SK-N-SH (cell line): ENCODE results near the gene ATP4A. TPM values are rescaled to one million over a fixed set of nuclear protein-coding genes. Genes with fewer than 3 reads are reported as not detected.

Experiments
- CTCF ChIA-PET: fragments of 300-600, 350-600 bp; formaldehyde crosslinking; extraction: SDS; loops from one replicate; lab custom pipeline; 2021; lab: Yijun Ruan, JAX
- POLR2A ChIA-PET: fragments of 350-600 bp; sonication (Branson Sonifier 250); formaldehyde crosslinking; extraction: SDS; loops from one replicate; lab custom pipeline; 2020; ENCODE audit warnings: antibody characterized with exemption, inconsistent platforms; lab: Yijun Ruan, JAX
- DNase-seq: peaks from one replicate; pipeline ENCODE4 v3.0.0; 2012
- H2AFZ ChIP-seq: fragments of 200-600 bp; sonication (generic); 2 replicates; pipeline ENCODE4 v1.8.1; 2016; ENCODE audit warnings: antibody characterized with exemption, mild to moderate bottlenecking, low read depth
- H3F3A ChIP-seq: fragments of 200-600 bp; sonication (generic); replicated peaks from 2 replicates; pipeline ENCODE3; 2016; ENCODE audit warnings: antibody characterized with exemption, mild to moderate bottlenecking; ENCODE audit not compliant: insufficient read depth
- H3K27ac ChIP-seq, 2 experiments: fragments of 200-500 bp in 1 of 2; fragments of 200-600 bp in 1 of 2; sonication (Bioruptor generic) in 1 of 2; sonication (generic), shearing (Covaris generic) in 1 of 2; 2 replicates each; pipeline versions ENCODE4 v1.5.1 to v1.6.1; 2014 to 2016; ENCODE audit warnings: low read depth in 2 of 2, inconsistent platforms in 1 of 2, low read length in 1 of 2, mild to moderate bottlenecking in 1 of 2, mixed read lengths in 1 of 2
- H3K27me3 ChIP-seq: fragments of 200-600 bp; sonication (generic), shearing (Covaris generic); 2 replicates; pipeline ENCODE4 v1.6.1; 2016; ENCODE audit warnings: mixed run types; ENCODE audit not compliant: insufficient read depth
- H3K36me3 ChIP-seq, 2 experiments: fragments of 200-500 bp in 1 of 2; fragments of 200-600 bp in 1 of 2; sonication (Bioruptor generic) in 1 of 2; sonication (generic) in 1 of 2; replicated peaks in 1 of 2; 2 replicates each; pipeline versions ENCODE3 to v1.5.1; 2014 to 2016; ENCODE audit warnings: low read length in 1 of 2, mild to moderate bottlenecking in 1 of 2; ENCODE audit not compliant: insufficient read depth in 2 of 2, control insufficient read depth in 1 of 2
- H3K4me1 ChIP-seq, 2 experiments: fragments of 200-500 bp in 1 of 2; fragments of 200-600 bp in 1 of 2; sonication (Bioruptor generic) in 1 of 2; sonication (generic), shearing (Covaris generic) in 1 of 2; 2 replicates each; pipeline versions ENCODE4 v1.5.1 to v1.6.1; 2014 to 2016; ENCODE audit warnings: low read depth in 1 of 2, low read length in 1 of 2, mixed run types in 1 of 2; ENCODE audit not compliant: insufficient read depth in 2 of 2, control insufficient read depth in 1 of 2
- H3K4me2 ChIP-seq: fragments of 200-600 bp; sonication (generic), shearing (Covaris generic); 2 replicates; pipeline ENCODE4 v1.6.1; 2017; ENCODE audit warnings: mixed run types
- H3K4me3 ChIP-seq, 2 experiments: fragments of 200-500 bp in 1 of 2; fragments of 200-600 bp in 1 of 2; sonication (Bioruptor generic) in 1 of 2; sonication (generic), shearing (Covaris generic) in 1 of 2; 2 replicates each; pipeline versions ENCODE4 v1.5.1 to v1.8.1; 2014 to 2016; ENCODE audit warnings: low read depth in 2 of 2, inconsistent platforms in 1 of 2, low read length in 1 of 2, mild to moderate bottlenecking in 1 of 2, mixed read lengths in 1 of 2, moderate library complexity in 1 of 2
- H3K79me2 ChIP-seq: fragments of 200-600 bp; sonication (generic); 2 replicates; pipeline ENCODE4 v1.8.1; 2017; ENCODE audit warnings: mild to moderate bottlenecking; ENCODE audit not compliant: insufficient read depth
- H3K9ac ChIP-seq: fragments of 200-600 bp; sonication (generic); 2 replicates; pipeline ENCODE4 v1.6.1; 2017; ENCODE audit warnings: mixed run types
- H3K9me2 ChIP-seq: fragments of 200-600 bp; sonication (generic); 2 replicates; pipeline ENCODE4 v1.6.1; 2017; ENCODE audit warnings: mixed run types
- H3K9me3 ChIP-seq: fragments of 200-600 bp; sonication (generic); 2 replicates; pipeline ENCODE4 v1.6.1; 2017; ENCODE audit warnings: mixed run types, mild to moderate bottlenecking, moderate library complexity
- H4K20me1 ChIP-seq: fragments of 200-600 bp; sonication (generic); 2 replicates; pipeline ENCODE4 v1.6.1; 2017; ENCODE audit warnings: mild to moderate bottlenecking, mixed run types; ENCODE audit not compliant: insufficient read depth
- CHD2 ChIP-seq: fragments of 150-350 bp; IDR thresholded peaks from 2 replicates; pipeline ENCODE4 v1.6.1; 2018; ENCODE audit warnings: low read length; ENCODE audit not compliant: partially characterized antibody
- ELF1 ChIP-seq: IDR thresholded peaks from 2 replicates; pipeline ENCODE4 v1.4.0; 2012
- EP300 ChIP-seq, 2 experiments: IDR thresholded peaks; 2 replicates each; pipeline versions ENCODE4 v1.4.0 to v1.6.1; 2012; ENCODE audit warnings: borderline replicate concordance in 1 of 2, low read depth in 1 of 2, low read length in 1 of 2
- EZH2phosphoT487 ChIP-seq: fragments of 200-600 bp; sonication (generic); IDR thresholded peaks from 2 replicates; pipeline ENCODE4 v1.6.1; 2017; ENCODE audit warnings: low read depth, mixed run types, mild to moderate bottlenecking, antibody characterized with exemption, moderate library complexity, borderline replicate concordance
- FOSL2 ChIP-seq: IDR thresholded peaks from 2 replicates; pipeline ENCODE4 v1.4.0; 2012; ENCODE audit warnings: low read depth, mild to moderate bottlenecking, moderate library complexity, borderline replicate concordance
- GATA2 ChIP-seq: sonication (generic); formaldehyde crosslinking; IDR thresholded peaks from 2 replicates; pipeline ENCODE4 v1.5.0; 2020; ENCODE audit warnings: mild to moderate bottlenecking, missing genetic modification reagents
- NFIC ChIP-seq: IDR thresholded peaks from 2 replicates; pipeline ENCODE4 v1.4.0; 2012; ENCODE audit warnings: borderline replicate concordance
- RXRA ChIP-seq: IDR thresholded peaks from 2 replicates; pipeline ENCODE4 v1.4.0; 2012; ENCODE audit warnings: low read depth, mild to moderate bottlenecking, borderline replicate concordance
- SIN3A ChIP-seq: IDR thresholded peaks from 2 replicates; pipeline ENCODE4 v1.6.1; 2012; ENCODE audit warnings: low read depth, mild to moderate bottlenecking, low read length, moderate library complexity, borderline replicate concordance
- SMC3 ChIP-seq: IDR thresholded peaks from 2 replicates; pipeline ENCODE4 v1.6.1; 2012; ENCODE audit warnings: low read depth, low read length, improper control_type of control experiment
- TAF1 ChIP-seq: IDR thresholded peaks from 2 replicates; pipeline ENCODE4 v1.6.1; 2012; ENCODE audit warnings: low read depth, mild to moderate bottlenecking, low read length, moderate library complexity, borderline replicate concordance
- TCF12 ChIP-seq: IDR thresholded peaks from 2 replicates; pipeline ENCODE4 v1.4.0; 2012
- WGBS: methylation state at CpG from one replicate; pipeline ENCODE4 v1.1.6; 2017; ENCODE audit warnings: low lambda C conversion rate; 5-methylcytosine and 5-hydroxymethylcytosine counted together
- polyA plus RNA-seq, 3 experiments: library from polyadenylated mRNA; depleted of rRNA; stranded (reverse); fragments of >200 nt; gene quantifications; 2 replicates each; pipeline ENCODE4 v1.2.3, GENCODE V29; 2012
- TF ChIP-seq, protein P1 (sequence below): IDR thresholded peaks from 2 replicates; pipeline ENCODE4 v1.4.0; 2012; ENCODE audit warnings: low read depth, borderline replicate concordance
- TF ChIP-seq, protein P2 (sequence below): IDR thresholded peaks from 2 replicates; pipeline ENCODE4; 2012
- TF ChIP-seq, protein P3 (sequence below): IDR thresholded peaks from 2 replicates; pipeline ENCODE4 v1.4.0; 2012; ENCODE audit warnings: low read depth
- TF ChIP-seq, protein P4 (sequence below): fragments of 200-600 bp; sonication (generic); IDR thresholded peaks from 2 replicates; pipeline ENCODE4 v1.6.1; 2017; ENCODE audit warnings: antibody characterized with exemption, mild to moderate bottlenecking, moderate library complexity

The ATP4A gene
- polyA plus RNA-seq, 1 of the 3 experiments (the other 2 are of a cell fraction), result not detected

DNA sequence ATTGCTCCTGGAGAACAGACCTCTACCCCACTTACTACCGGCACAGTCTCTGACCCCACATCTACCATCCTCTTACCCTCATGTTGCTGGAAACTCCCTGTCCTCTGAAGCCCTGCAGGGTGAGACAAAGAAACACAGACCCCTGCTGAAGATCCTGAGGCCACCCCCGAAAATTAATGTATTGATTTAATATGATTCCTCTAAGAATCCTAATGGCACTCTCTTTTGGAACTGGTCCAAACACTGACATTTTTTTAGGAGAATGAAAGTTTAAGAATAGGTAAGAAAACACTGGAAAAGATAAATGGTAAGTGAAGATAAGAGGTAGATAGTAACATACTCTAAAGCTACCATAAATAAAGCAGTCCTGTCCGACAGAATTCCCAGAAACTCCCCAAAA lies 55.3 kb downstream of the ATP4A start:
- H3F3A ChIP-seq, result no peaks in the 10 kb centered on the region
- no peak for TF ChIP-seq SMC3
- TF ChIP-seq SIN3A, result no peak
- TF ChIP-seq TCF12, result no peak
- TF ChIP-seq NFIC, result no peak
- no peak for TF ChIP-seq EP300 (IDR thresholded peaks at IDR 0.05; ENCODE audit: borderline replicate concordance in 1 of 2, low read depth in 1 of 2, low read length in 1 of 2)
- TF ChIP-seq, protein P1, sequence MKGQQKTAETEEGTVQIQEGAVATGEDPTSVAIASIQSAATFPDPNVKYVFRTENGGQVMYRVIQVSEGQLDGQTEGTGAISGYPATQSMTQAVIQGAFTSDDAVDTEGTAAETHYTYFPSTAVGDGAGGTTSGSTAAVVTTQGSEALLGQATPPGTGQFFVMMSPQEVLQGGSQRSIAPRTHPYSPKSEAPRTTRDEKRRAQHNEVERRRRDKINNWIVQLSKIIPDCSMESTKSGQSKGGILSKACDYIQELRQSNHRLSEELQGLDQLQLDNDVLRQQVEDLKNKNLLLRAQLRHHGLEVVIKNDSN, result no peak
- TF ChIP-seq, protein P2, sequence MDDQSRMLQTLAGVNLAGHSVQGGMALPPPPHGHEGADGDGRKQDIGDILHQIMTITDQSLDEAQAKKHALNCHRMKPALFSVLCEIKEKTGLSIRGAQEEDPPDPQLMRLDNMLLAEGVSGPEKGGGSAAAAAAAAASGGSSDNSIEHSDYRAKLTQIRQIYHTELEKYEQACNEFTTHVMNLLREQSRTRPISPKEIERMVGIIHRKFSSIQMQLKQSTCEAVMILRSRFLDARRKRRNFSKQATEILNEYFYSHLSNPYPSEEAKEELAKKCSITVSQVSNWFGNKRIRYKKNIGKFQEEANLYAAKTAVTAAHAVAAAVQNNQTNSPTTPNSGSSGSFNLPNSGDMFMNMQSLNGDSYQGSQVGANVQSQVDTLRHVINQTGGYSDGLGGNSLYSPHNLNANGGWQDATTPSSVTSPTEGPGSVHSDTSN, result no peak
- no peak for TF ChIP-seq FOSL2
- TF ChIP-seq, protein P3, sequence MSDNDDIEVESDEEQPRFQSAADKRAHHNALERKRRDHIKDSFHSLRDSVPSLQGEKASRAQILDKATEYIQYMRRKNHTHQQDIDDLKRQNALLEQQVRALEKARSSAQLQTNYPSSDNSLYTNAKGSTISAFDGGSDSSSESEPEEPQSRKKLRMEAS, result no peak
- no peak for TF ChIP-seq EZH2phosphoT487
- no peak for TF ChIP-seq TAF1
- TF ChIP-seq GATA2 (CRISPR knock-in tag), result no peak
- TF ChIP-seq ELF1, result no peak
- TF ChIP-seq, protein P4, sequence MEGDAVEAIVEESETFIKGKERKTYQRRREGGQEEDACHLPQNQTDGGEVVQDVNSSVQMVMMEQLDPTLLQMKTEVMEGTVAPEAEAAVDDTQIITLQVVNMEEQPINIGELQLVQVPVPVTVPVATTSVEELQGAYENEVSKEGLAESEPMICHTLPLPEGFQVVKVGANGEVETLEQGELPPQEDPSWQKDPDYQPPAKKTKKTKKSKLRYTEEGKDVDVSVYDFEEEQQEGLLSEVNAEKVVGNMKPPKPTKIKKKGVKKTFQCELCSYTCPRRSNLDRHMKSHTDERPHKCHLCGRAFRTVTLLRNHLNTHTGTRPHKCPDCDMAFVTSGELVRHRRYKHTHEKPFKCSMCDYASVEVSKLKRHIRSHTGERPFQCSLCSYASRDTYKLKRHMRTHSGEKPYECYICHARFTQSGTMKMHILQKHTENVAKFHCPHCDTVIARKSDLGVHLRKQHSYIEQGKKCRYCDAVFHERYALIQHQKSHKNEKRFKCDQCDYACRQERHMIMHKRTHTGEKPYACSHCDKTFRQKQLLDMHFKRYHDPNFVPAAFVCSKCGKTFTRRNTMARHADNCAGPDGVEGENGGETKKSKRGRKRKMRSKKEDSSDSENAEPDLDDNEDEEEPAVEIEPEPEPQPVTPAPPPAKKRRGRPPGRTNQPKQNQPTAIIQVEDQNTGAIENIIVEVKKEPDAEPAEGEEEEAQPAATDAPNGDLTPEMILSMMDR, result no peak
- no peak for TF ChIP-seq CHD2
- no peak for TF ChIP-seq RXRA
- TF ChIP-seq, all 33 proteins: peak for 0
- Histone ChIP-seq H3K36me3 (no peaks in the 10 kb centered on the region), H3K27ac (no peak overlapping the region), H3K4me3 (no peak overlapping the region), H3K27me3 (peaks cover 99% of the 10 kb centered on the region), H3K79me2 (no peaks in the 10 kb centered on the region), H3K4me2 (no peak overlapping the region), H3K4me1 (no peaks in the 10 kb centered on the region; a peak in 2 of 4 replicates), H3K9me2 (no peaks in the 10 kb centered on the region), H3K9me3 (no peaks in the 10 kb centered on the region), H4K20me1 (no peaks in the 10 kb centered on the region), H3K9ac (no peak overlapping the region), H2AFZ (no peak overlapping the region)
- WGBS, result 13% methylated on average over 3 of the region's 3 CpGs
- ChIA-PET CTCF (interaction anchor here (1.3 to 8.3 kb wide), 2 partner anchors 14 to 21 kb away, joined by 6 to 127 read pairs; no protein-coding TSS in a partner anchor), POLR2A (no interaction called here)
- no peak for DNase-seq
